Lung (tissue), 12 donors: Measurements from ENCODE around the gene LMBR1. TPM values are rescaled to one million over a fixed set of nuclear protein-coding genes. Genes with fewer than 3 reads are reported as not detected.

Experiments
- ATAC-seq: fragments of 200-7000 bp; cut with Tn5 transposase; one replicate; pipeline ENCODE4 v1.9.1; 2020; ENCODE audit warnings: moderate number of reproducible peaks; ENCODE audit not compliant: insufficient read depth, low FRiP score
- DNase-seq, 3 donors: peaks; one replicate each; pipeline ENCODE4 v3.0.0-alpha.2; 2013 to 2017
- H3K27ac ChIP-seq, 2 donors: one replicate each; pipeline ENCODE4 v1.5.1; 2013; ENCODE audit warnings: mild to moderate bottlenecking in 2 of 2, moderate library complexity in 2 of 2, control low read depth in 1 of 2, inconsistent platforms in 1 of 2, low read depth in 1 of 2, low read length in 1 of 2
- H3K27me3 ChIP-seq, 3 donors: one replicate each; pipeline ENCODE4 v1.5.1; 2013; ENCODE audit warnings: low read length in 2 of 3; ENCODE audit not compliant: control insufficient read depth in 3 of 3, insufficient read depth in 3 of 3
- H3K36me3 ChIP-seq, 4 donors: one replicate each; pipeline ENCODE4 v1.5.1; 2013; ENCODE audit warnings: low read length in 4 of 4, mild to moderate bottlenecking in 1 of 4, moderate library complexity in 1 of 4; ENCODE audit not compliant: control insufficient read depth in 4 of 4, insufficient read depth in 4 of 4
- H3K4me1 ChIP-seq, 5 donors: one replicate each; pipeline ENCODE4 v1.5.1; 2013; ENCODE audit warnings: low read length in 5 of 5, mild to moderate bottlenecking in 2 of 5, moderate library complexity in 1 of 5; ENCODE audit not compliant: control insufficient read depth in 5 of 5, insufficient read depth in 5 of 5
- H3K4me3 ChIP-seq: one replicate; pipeline ENCODE4 v1.5.1; 2013; ENCODE audit warnings: mild to moderate bottlenecking, control low read depth, moderate library complexity
- H3K9ac ChIP-seq, 2 donors: one replicate each; pipeline ENCODE4 v1.5.1; 2013; ENCODE audit warnings: low read length in 2 of 2, control low read depth in 1 of 2; ENCODE audit not compliant: insufficient read depth in 1 of 2
- H3K9me3 ChIP-seq, 4 donors: one replicate each; pipeline ENCODE4 v1.5.1; 2013; ENCODE audit warnings: low read length in 3 of 4, mild to moderate bottlenecking in 1 of 4, moderate library complexity in 1 of 4; ENCODE audit not compliant: control insufficient read depth in 4 of 4, insufficient read depth in 3 of 4
- CTCF ChIP-seq: IDR thresholded peaks from 2 replicates; pipeline ENCODE4 v1.5.1; 2012; ENCODE audit warnings: mild to moderate bottlenecking; ENCODE audit errors: control extremely low read depth, extremely low read depth
- WGBS, 2 donors: extraction: QIAGEN DNeasy Blood & Tissue Kit; methylation state at CpG; one replicate each; pipeline ENCODE4 v1.1.7; 2013; 5-methylcytosine and 5-hydroxymethylcytosine counted together
- polyA plus RNA-seq, 2 donors: library from polyadenylated mRNA; stranded (reverse); fragments of 200-250 nt; gene quantifications; one replicate each; pipeline ENCODE4 v1.2.1, GENCODE V29; 2013
- total RNA-seq, 2 donors: library from RNA; depleted of rRNA in 1 of 2; stranded (reverse); fragments of >200 nt in 1 of 2; gene quantifications; one replicate each; pipeline ENCODE4 v1.2.1, GENCODE V29; 2014 to 2021
- donor health status: control.
- donor health status: control.
- donor health status: Bipolar disorder and iron deficiency.
- donor health status: healthy.
- donor health status: DM: yes; HTN: yes; CAD: no.

LMBR1 gene
- total and polyA plus RNA-seq, 4 donors: 9.7 to 119 (median 45.0) TPM

DNA sequence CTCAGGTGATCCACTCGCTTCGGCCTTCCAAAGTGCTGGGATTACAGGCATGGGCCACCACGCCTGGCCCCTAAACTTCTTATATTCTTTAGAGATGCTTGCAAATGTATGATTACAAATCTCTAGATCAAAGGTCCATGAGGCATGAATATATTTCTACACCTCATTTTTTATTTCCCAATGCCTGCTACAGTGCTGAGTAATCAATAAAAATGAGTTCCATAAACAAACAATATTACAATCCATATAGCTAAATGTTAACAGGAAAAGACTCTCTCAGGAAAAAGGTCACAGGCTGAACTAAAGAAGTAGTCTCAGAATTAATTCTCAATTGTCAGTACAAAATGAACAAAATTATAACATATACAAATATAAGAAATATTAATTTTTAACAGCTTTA is 90.8 kb downstream of the LMBR1 start:
- ATAC-seq (no peak), DNase-seq (no peak)
- no peak for TF ChIP-seq CTCF
- Histone ChIP-seq H3K9me3 (no peaks in the 10 kb centered on the region), H3K36me3 (peaks cover 0 to 6% (median 2%) of the 10 kb centered on the region in 4 donors), H3K4me1 (no peaks in the 10 kb centered on the region), H3K27ac (no peak overlapping the region), H3K27me3 (no peaks in the 10 kb centered on the region), H3K9ac (no peak overlapping the region), H3K4me3 (no peak overlapping the region)
- 97 to 100% methylated on average over 3 of the region's 3 CpGs for WGBS, 2 donors

GRCh38 chr7:156795415-156795814 is 97.6 kb downstream of the LMBR1 start:
- Histone ChIP-seq H3K4me3 (no peak overlapping the region), H3K9me3 (no peaks in the 10 kb centered on the region), H3K27ac (no peak overlapping the region), H3K36me3 (peaks cover 0 to 5% (median 0%) of the 10 kb centered on the region in 4 donors), H3K4me1 (no peaks in the 10 kb centered on the region), H3K9ac (no peak overlapping the region), H3K27me3 (no peaks in the 10 kb centered on the region)
- no peak for TF ChIP-seq CTCF
- WGBS, 2 donors: 95 to 99% methylated on average over 4 of the region's 4 CpGs
- ATAC-seq: no peak
- no peak for DNase-seq

GRCh38 chr7:156793334-156793733 is 99.6 kb downstream of the LMBR1 start:
- no peak overlapping the region for H3K4me3 ChIP-seq
- TF ChIP-seq CTCF: no peak
- no peaks in the 10 kb centered on the region for H3K4me1 ChIP-seq
- WGBS, 2 donors: 96 to 97% methylated on average over 2 of the region's 2 CpGs
- no peak overlapping the region for H3K9ac ChIP-seq
- ATAC-seq: no peak
- no peak for DNase-seq
- no peaks in the 10 kb centered on the region for H3K27me3 ChIP-seq
- no peaks in the 10 kb centered on the region for H3K9me3 ChIP-seq
- H3K36me3 ChIP-seq: peaks cover 0 to 5% (median 0%) of the 10 kb centered on the region in 4 donors
- no peak overlapping the region for H3K27ac ChIP-seq

DNA sequence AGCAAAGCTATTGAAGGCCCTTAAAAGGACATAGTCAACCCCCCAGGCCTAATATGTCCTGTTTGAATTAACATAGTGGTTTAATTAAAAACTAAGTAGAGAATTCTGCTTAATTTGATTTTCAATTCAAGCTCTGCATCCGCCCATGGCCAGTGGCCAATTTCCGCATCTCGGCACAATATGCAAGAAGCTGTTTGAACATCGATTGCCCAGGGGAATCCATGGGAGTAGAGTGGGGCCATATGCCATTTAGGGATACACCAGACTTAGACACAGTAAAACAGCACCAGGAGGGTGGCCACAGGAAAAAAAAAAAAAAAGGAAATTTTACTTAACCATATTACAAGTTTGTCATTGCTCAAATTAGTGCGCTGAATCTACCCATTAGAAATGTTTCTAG is 100.4 kb downstream of the LMBR1 start:
- Histone ChIP-seq H3K36me3 (peaks cover 0 to 3% (median 0%) of the 10 kb centered on the region in 4 donors), H3K9ac (no peak overlapping the region), H3K9me3 (no peaks in the 10 kb centered on the region), H3K27me3 (no peaks in the 10 kb centered on the region), H3K4me1 (no peaks in the 10 kb centered on the region), H3K27ac (no peak overlapping the region), H3K4me3 (no peak overlapping the region)
- TF ChIP-seq CTCF: no peak
- no peak for DNase-seq
- WGBS, 2 donors: 97 to 98% methylated on average over 5 of the region's 5 CpGs
- ATAC-seq: no peak
